ENCODE data around the gene TEX30.

GRCh38 chr13:102774591-102775520, 1.3 kb upstream of the TEX30 start:
- TF ChIP-seq POLR2AphosphoS5 (IDR thresholded peaks at IDR 0.05) (no peak), CTCF (IDR thresholded peaks at IDR 0.05) (no peak), POLR2A (IDR thresholded peaks at IDR 0.05; ENCODE audit: low read depth) (no peak), EP300 (IDR thresholded peaks at IDR 0.05) (no peak)
